Smooth muscle cell (in vitro differentiated cells): ENCODE measurements around the gene TOMM40L. TPM values are rescaled to one million over a fixed set of nuclear protein-coding genes. Genes with fewer than 3 reads are reported as not detected.

Source experiments
- DNase-seq: peaks from one replicate; lab custom pipeline; 2025; ENCODE audit not compliant: unreplicated experiment; lab: John Stamatoyannopoulos, UW
- H2AFZ ChIP-seq: fragments of 200-600 bp; sonication (generic); 2 replicates; pipeline ENCODE4 v1.6.0; 2016; ENCODE audit warnings: antibody characterized with exemption, low read depth, mild to moderate bottlenecking
- H3F3A ChIP-seq: fragments of 200-600 bp; sonication (generic); 2 replicates; pipeline ENCODE4 v1.6.0; 2017; ENCODE audit warnings: antibody characterized with exemption, low read depth
- H3K27ac ChIP-seq: fragments of 200-600 bp; sonication (generic); 2 replicates; pipeline ENCODE4 v1.5.1; 2016; ENCODE audit warnings: low read depth, mild to moderate bottlenecking
- H3K27me3 ChIP-seq: fragments of 200-600 bp; sonication (generic); 2 replicates; pipeline ENCODE4 v1.6.1; 2016; ENCODE audit warnings: low read depth, mild to moderate bottlenecking
- H3K36me3 ChIP-seq: fragments of 200-600 bp; sonication (generic); 2 replicates; pipeline ENCODE4 v1.5.1; 2016; ENCODE audit warnings: low read depth
- H3K4me1 ChIP-seq: fragments of 200-600 bp; sonication (generic); 2 replicates; pipeline ENCODE4 v1.5.1; 2016; ENCODE audit warnings: low read depth
- H3K4me2 ChIP-seq: fragments of 200-600 bp; sonication (generic); 2 replicates; pipeline ENCODE4 v1.6.0; 2016; ENCODE audit warnings: mild to moderate bottlenecking
- H3K4me3 ChIP-seq: fragments of 200-600 bp; sonication (generic); 2 replicates; pipeline ENCODE4 v1.5.1; 2016; ENCODE audit warnings: mild to moderate bottlenecking
- H3K79me2 ChIP-seq: fragments of 200-600 bp; sonication (generic); 2 replicates; pipeline ENCODE4 v1.6.0; 2016; ENCODE audit warnings: low read depth, mild to moderate bottlenecking
- H3K9ac ChIP-seq: fragments of 200-600 bp; sonication (generic); 2 replicates; pipeline ENCODE4 v1.6.0; 2016; ENCODE audit warnings: low read depth
- H3K9me3 ChIP-seq: fragments of 200-600 bp; sonication (generic); replicated peaks from 2 replicates; pipeline ENCODE4 v1.5.1; 2016; ENCODE audit warnings: low read depth
- H4K20me1 ChIP-seq: fragments of 200-600 bp; sonication (generic); 2 replicates; pipeline ENCODE4 v1.6.0; 2016; ENCODE audit warnings: low read depth
- CTCF ChIP-seq: fragments of 200-600 bp; sonication (generic); IDR thresholded peaks from 2 replicates; pipeline ENCODE4 v1.5.1; 2017; ENCODE audit warnings: borderline replicate concordance, mild to moderate bottlenecking, antibody characterized with exemption; ENCODE audit not compliant: insufficient read depth, poor library complexity, severe bottlenecking
- WGBS: methylation state at CpG from one replicate; pipeline ENCODE4 v1.1.7; 2016; ENCODE audit warnings: low lambda C conversion rate; 5-methylcytosine and 5-hydroxymethylcytosine counted together
- microRNA-seq: library from miRNA; unstranded; fragments of <30 nt; microRNA quantifications from one replicate; pipeline ENCODE4, GENCODE V29; 2016; ENCODE audit warnings: borderline number of aligned reads
- polyA plus RNA-seq: library from polyadenylated mRNA; unstranded; fragments of >200 nt; fragmentation: Nextera tagmentation; extraction: Ambion mirVana; gene quantifications from 2 replicates; pipeline ENCODE4 v1.2.1, GENCODE V29; 2016
- total RNA-seq: library from RNA; depleted of rRNA; stranded (reverse); fragments of >200 nt; gene quantifications from 2 replicates; pipeline ENCODE4 v1.2.3, GENCODE V29; 2014

Gene TOMM40L
- total and polyA plus RNA-seq, 2 experiments from 2014 or later: 8.6 to 9.0 TPM

- no peaks in the 10 kb centered on the region for H4K20me1 ChIP-seq
- no peaks in the 10 kb centered on the region for H3K36me3 ChIP-seq
- no peak for TF ChIP-seq CTCF
- no peak overlapping the region for H3K9ac ChIP-seq
- 63% methylated on average over 3 of the region's 3 CpGs for WGBS
- H3K79me2 ChIP-seq: no peaks in the 10 kb centered on the region
- H3F3A ChIP-seq: no peaks in the 10 kb centered on the region
- no peak for DNase-seq
- H3K27ac ChIP-seq: no peak overlapping the region
- H3K4me1 ChIP-seq: no peaks in the 10 kb centered on the region
- H3K27me3 ChIP-seq: peaks cover 28% of the 10 kb centered on the region
- no peak overlapping the region for H3K4me2 ChIP-seq
- H3K9me3 ChIP-seq: no peaks in the 10 kb centered on the region
- no peak overlapping the region for H2AFZ ChIP-seq
- no peak overlapping the region for H3K4me3 ChIP-seq
Observed at GRCh38 chr1:161274874-161275273, 49.0 kb downstream of the TOMM40L start.

Small RNA genes within 50 kb of the gene (microRNA-seq; reads per million reads assigned to microRNA genes)
- 4.1 reads per million for gene MIR5187

Other genes starting within 250 kb of the TOMM40L start
- gene F11R, start 204.9 kb upstream of the TOMM40L start, total RNA-seq: 57.8 and 62.5 TPM in 2 replicates
- 26.4 and 35.6 TPM in 2 replicates for gene F11R, start 204.9 kb upstream of the TOMM40L start, polyA plus RNA-seq
- gene TSTD1, start 187.1 kb upstream of the TOMM40L start, total RNA-seq: 11.5 and 48.0 TPM in 2 replicates
- 26.0 and 63.2 TPM in 2 replicates for gene TSTD1, start 187.1 kb upstream of the TOMM40L start, polyA plus RNA-seq
- gene USF1, start 180.1 kb upstream of the TOMM40L start, total RNA-seq: 47.0 and 51.7 TPM in 2 replicates
- 18.2 and 20.0 TPM in 2 replicates for gene USF1, start 180.1 kb upstream of the TOMM40L start, polyA plus RNA-seq
- gene ARHGAP30, start 156.2 kb upstream of the TOMM40L start, total RNA-seq: 0.90 and 1.2 TPM in 2 replicates
- gene ARHGAP30, start 156.2 kb upstream of the TOMM40L start, polyA plus RNA-seq: 0.13 and 1.1 TPM in 2 replicates
- gene NECTIN4, start 136.5 kb upstream of the TOMM40L start, total RNA-seq: 18.2 and 27.6 TPM in 2 replicates
- 12.7 and 32.8 TPM in 2 replicates for gene NECTIN4, start 136.5 kb upstream of the TOMM40L start, polyA plus RNA-seq
- gene KLHDC9, start 127.7 kb upstream of the TOMM40L start, total RNA-seq: 2.2 and 10.0 TPM in 2 replicates
- gene KLHDC9, start 127.7 kb upstream of the TOMM40L start, polyA plus RNA-seq: 3.3 and 4.6 TPM in 2 replicates
- gene PFDN2, start 108.0 kb upstream of the TOMM40L start, total RNA-seq: 49.0 and 82.0 TPM in 2 replicates
- 139 and 150 TPM in 2 replicates for gene PFDN2, start 108.0 kb upstream of the TOMM40L start, polyA plus RNA-seq
- gene NIT1, start 108.0 kb upstream of the TOMM40L start, total RNA-seq: 33.6 and 37.2 TPM in 2 replicates
- gene NIT1, start 108.0 kb upstream of the TOMM40L start, polyA plus RNA-seq: 37.6 and 53.0 TPM in 2 replicates
- gene DEDD, start 93.4 kb upstream of the TOMM40L start, total RNA-seq: 36.3 and 36.9 TPM in 2 replicates
- gene DEDD, start 93.4 kb upstream of the TOMM40L start, polyA plus RNA-seq: 33.7 and 38.6 TPM in 2 replicates
- 57.1 and 58.2 TPM in 2 replicates for gene UFC1, start 72.1 kb upstream of the TOMM40L start, total RNA-seq
- 81.5 and 94.5 TPM in 2 replicates for gene UFC1, start 72.1 kb upstream of the TOMM40L start, polyA plus RNA-seq
- gene USP21, start 66.6 kb upstream of the TOMM40L start, total RNA-seq: 6.9 and 10.7 TPM in 2 replicates
- gene USP21, start 66.6 kb upstream of the TOMM40L start, polyA plus RNA-seq: 25.4 and 30.8 TPM in 2 replicates
- gene PPOX, start 59.6 kb upstream of the TOMM40L start, total RNA-seq: 14.2 and 16.5 TPM in 2 replicates
- gene PPOX, start 59.6 kb upstream of the TOMM40L start, polyA plus RNA-seq: 23.8 and 31.6 TPM in 2 replicates
- 21.4 and 21.9 TPM in 2 replicates for gene B4GALT3, start 48.6 kb upstream of the TOMM40L start, total RNA-seq
- 44.9 and 47.0 TPM in 2 replicates for gene B4GALT3, start 48.6 kb upstream of the TOMM40L start, polyA plus RNA-seq
- 11.5 and 17.1 TPM in 2 replicates for gene ADAMTS4, start 27.0 kb upstream of the TOMM40L start, total RNA-seq
- gene ADAMTS4, start 27.0 kb upstream of the TOMM40L start, polyA plus RNA-seq: 17.7 and 28.3 TPM in 2 replicates
- 54.3 and 58.1 TPM in 2 replicates for gene NDUFS2, start 23.7 kb upstream of the TOMM40L start, total RNA-seq
- 136 and 139 TPM in 2 replicates for gene NDUFS2, start 23.7 kb upstream of the TOMM40L start, polyA plus RNA-seq
- gene FCER1G, start 10.8 kb upstream of the TOMM40L start, total RNA-seq: not detected in 2 replicates
- 0.78 and 0.98 TPM in 2 replicates for gene FCER1G, start 10.8 kb upstream of the TOMM40L start, polyA plus RNA-seq
- not detected in 2 replicates for gene APOA2, start 2.4 kb upstream of the TOMM40L start, total RNA-seq
- gene APOA2, start 2.4 kb upstream of the TOMM40L start, polyA plus RNA-seq: 1.6 and 3.6 TPM in 2 replicates
- not detected in 2 replicates for gene NR1I3, start 12.1 kb downstream of the TOMM40L start, total RNA-seq
- gene NR1I3, start 12.1 kb downstream of the TOMM40L start, polyA plus RNA-seq: 0.46 and 0.90 TPM in 2 replicates
- gene PCP4L1, start 32.7 kb downstream of the TOMM40L start, total RNA-seq: 0.09 and 0.13 TPM in 2 replicates
- 0.28 TPM in 1 of 2 replicates, not detected in the other for gene PCP4L1, start 32.7 kb downstream of the TOMM40L start, polyA plus RNA-seq
- gene MPZ, start 83.9 kb downstream of the TOMM40L start, total RNA-seq: not detected in 2 replicates
- gene MPZ, start 83.9 kb downstream of the TOMM40L start, polyA plus RNA-seq: 0.22 TPM in 1 of 2 replicates, not detected in the other
- 153 and 179 TPM in 2 replicates for gene SDHC, start 88.3 kb downstream of the TOMM40L start, total RNA-seq
- 333 and 342 TPM in 2 replicates for gene SDHC, start 88.3 kb downstream of the TOMM40L start, polyA plus RNA-seq
- gene CFAP126, start 141.8 kb downstream of the TOMM40L start, total RNA-seq: not detected in 2 replicates
- gene CFAP126, start 141.8 kb downstream of the TOMM40L start, polyA plus RNA-seq: not detected in 2 replicates